SJSA1 (cell line): ENCODE results near the gene PNMA8B. TPM values are rescaled to one million over a fixed set of nuclear protein-coding genes. Genes with fewer than 3 reads are reported as not detected.
"Not testable (repeated sequence)": the region's sequence is repeated elsewhere in the genome, so short reads cannot be mapped to it uniquely, and the experiment has no call there.

Source experiments
- DNase-seq, 2 experiments: peaks; one replicate each; pipeline ENCODE4 v3.0.0-alpha.2; 2015 to 2020; ENCODE audit warnings: low spot score in 2 of 2, low read depth in 1 of 2
- H3K27ac ChIP-seq: fragments of 250-450 bp; sonication (Bioruptor Pico); 2 replicates; pipeline ENCODE4 v1.5.1; 2020; ENCODE audit warnings: mild to moderate bottlenecking, moderate library complexity
- H3K27me3 ChIP-seq: fragments of 250-450 bp; sonication (Bioruptor Pico); replicated peaks from 2 replicates; pipeline ENCODE4 v1.5.1; 2020; ENCODE audit warnings: mild to moderate bottlenecking, moderate library complexity
- H3K36me3 ChIP-seq: fragments of 250-450 bp; sonication (Bioruptor Pico); 2 replicates; pipeline ENCODE4 v1.5.1; 2020; ENCODE audit warnings: mild to moderate bottlenecking
- H3K4me1 ChIP-seq: fragments of 250-450 bp; sonication (Bioruptor Pico); replicated peaks from 2 replicates; pipeline ENCODE4 v1.6.1; 2021; ENCODE audit warnings: mild to moderate bottlenecking
- H3K4me3 ChIP-seq: fragments of 250-450 bp; sonication (Bioruptor Pico); 2 replicates; pipeline ENCODE4 v1.5.1; 2020; ENCODE audit warnings: mild to moderate bottlenecking
- H3K9me3 ChIP-seq: fragments of 250-450 bp; sonication (Bioruptor Pico); replicated peaks from 2 replicates; pipeline ENCODE4 v1.5.1; 2020; ENCODE audit warnings: mild to moderate bottlenecking
- total RNA-seq: library from RNA; depleted of rRNA; stranded (reverse); fragments of >200 nt; shearing (Covaris generic); gene quantifications from 2 replicates; pipeline ENCODE4 v1.2.3, GENCODE V29; 2014

The PNMA8B gene
- total RNA-seq, 1 experiment from 2014 or later, result not detected

- DNase-seq, result no peak
- Histone ChIP-seq H3K27ac (no peak overlapping the region), H3K9me3 (no peaks in the 10 kb centered on the region), H3K27me3 (no peaks in the 10 kb centered on the region), H3K4me1 (no peaks in the 10 kb centered on the region), H3K36me3 (no peaks in the 10 kb centered on the region), H3K4me3 (no peak overlapping the region)
Observed at GRCh38 chr19:46524308-46524707, 28.6 kb upstream of the PNMA8B start.

- H3K36me3 ChIP-seq, H3K4me1 ChIP-seq, H3K27me3 ChIP-seq, H3K4me3 ChIP-seq, H3K9me3 ChIP-seq, DNase-seq, H3K27ac ChIP-seq: not testable (repeated sequence)
Observed at GRCh38 chr19:46522988-46523387, 27.3 kb upstream of the PNMA8B start.

- H3K36me3 ChIP-seq, result no peaks in the 10 kb centered on the region
- no peaks in the 10 kb centered on the region for H3K9me3 ChIP-seq
- no peak overlapping the region for H3K4me3 ChIP-seq
- no peaks in the 10 kb centered on the region for H3K27me3 ChIP-seq
- no peak overlapping the region for H3K27ac ChIP-seq
- no peak for DNase-seq
- H3K4me1 ChIP-seq, result no peaks in the 10 kb centered on the region
Observed at GRCh38 chr19:46521241-46521868, 25.7 kb upstream of the PNMA8B start.

GRCh38 chr19:46520616-46521015 is 24.9 kb upstream of the PNMA8B start:
- no peaks in the 10 kb centered on the region for H3K27me3 ChIP-seq
- no peaks in the 10 kb centered on the region for H3K36me3 ChIP-seq
- no peaks in the 10 kb centered on the region for H3K4me1 ChIP-seq
- no peak overlapping the region for H3K4me3 ChIP-seq
- H3K27ac ChIP-seq, result no peak overlapping the region
- H3K9me3 ChIP-seq, result no peaks in the 10 kb centered on the region
- DNase-seq, result no peak

- H3K4me3 ChIP-seq, result no peak overlapping the region
- no peak overlapping the region for H3K27ac ChIP-seq
- H3K27me3 ChIP-seq, result no peaks in the 10 kb centered on the region
- H3K36me3 ChIP-seq, result no peaks in the 10 kb centered on the region
- H3K9me3 ChIP-seq, result no peaks in the 10 kb centered on the region
- DNase-seq, result no peak
- peaks cover 6% of the 10 kb centered on the region for H3K4me1 ChIP-seq
Observed at GRCh38 chr19:46517471-46517870, 21.8 kb upstream of the PNMA8B start.

- DNase-seq, result peak in 1 of 2 experiments; percentile 20
- Histone ChIP-seq H3K9me3 (no peaks in the 10 kb centered on the region), H3K27me3 (no peaks in the 10 kb centered on the region), H3K27ac (no peak overlapping the region), H3K4me3 (no peak overlapping the region), H3K4me1 (peaks cover 6% of the 10 kb centered on the region), H3K36me3 (no peaks in the 10 kb centered on the region)
Observed at GRCh38 chr19:46515879-46516350, 20.2 kb upstream of the PNMA8B start.

- Histone ChIP-seq H3K36me3 (no peaks in the 10 kb centered on the region), H3K9me3 (no peaks in the 10 kb centered on the region), H3K27me3 (no peaks in the 10 kb centered on the region), H3K4me1 (peaks cover 6% of the 10 kb centered on the region), H3K27ac (no peak overlapping the region), H3K4me3 (no peak overlapping the region)
- no peak for DNase-seq
Observed at GRCh38 chr19:46515290-46515609, 19.6 kb upstream of the PNMA8B start.

GRCh38 chr19:46514589-46515289 is 19.1 kb upstream of the PNMA8B start:
- Histone ChIP-seq H3K36me3 (no peaks in the 10 kb centered on the region), H3K27me3 (no peaks in the 10 kb centered on the region), H3K9me3 (no peaks in the 10 kb centered on the region), H3K4me3 (no peak overlapping the region), H3K27ac (no peak overlapping the region), H3K4me1 (peaks cover 6% of the 10 kb centered on the region)
- DNase-seq, result no peak

- Histone ChIP-seq H3K9me3 (no peaks in the 10 kb centered on the region), H3K4me1 (peaks cover 6% of the 10 kb centered on the region)
- peak; percentile 34 to 72 for DNase-seq
Observed at GRCh38 chr19:46513461-46514236, 18.0 kb upstream of the PNMA8B start.

GRCh38 chr19:46511237-46511636 is 15.6 kb upstream of the PNMA8B start:
- no peak for DNase-seq
- Histone ChIP-seq H3K4me3 (no peak overlapping the region), H3K36me3 (no peaks in the 10 kb centered on the region), H3K9me3 (no peaks in the 10 kb centered on the region), H3K27ac (no peak overlapping the region), H3K4me1 (peaks cover 6% of the 10 kb centered on the region), H3K27me3 (no peaks in the 10 kb centered on the region)

More at GRCh38 chr19:46513461-46514236, 18.0 kb upstream of the PNMA8B start:
- Histone ChIP-seq H3K27me3 (no peaks in the 10 kb centered on the region), H3K36me3 (no peaks in the 10 kb centered on the region), H3K4me3 (no peak overlapping the region), H3K27ac (no peak overlapping the region)

GRCh38 chr19:46508206-46508605 is 12.5 kb upstream of the PNMA8B start:
- H3K4me3 ChIP-seq, result no peak overlapping the region
- DNase-seq, result no peak
- H3K36me3 ChIP-seq, result no peaks in the 10 kb centered on the region
- H3K9me3 ChIP-seq, result no peaks in the 10 kb centered on the region; the same call in 1 of the 2 replicates
- no peaks in the 10 kb centered on the region; the same call in 1 of the 2 replicates for H3K4me1 ChIP-seq
- H3K27me3 ChIP-seq, result no peaks in the 10 kb centered on the region
- no peak overlapping the region for H3K27ac ChIP-seq

GRCh38 chr19:46503848-46504453 is 8.3 kb upstream of the PNMA8B start:
- DNase-seq, result no peak

GRCh38 chr19:46502891-46503290 is 7.2 kb upstream of the PNMA8B start:
- H3K36me3 ChIP-seq, result no peaks in the 10 kb centered on the region
- peaks cover 6% of the 10 kb centered on the region for H3K4me1 ChIP-seq
- H3K9me3 ChIP-seq, result no peaks in the 10 kb centered on the region; the same call in 1 of the 2 replicates
- DNase-seq, result no peak
- no peaks in the 10 kb centered on the region for H3K27me3 ChIP-seq
- H3K4me3 ChIP-seq, result no peak overlapping the region
- no peak overlapping the region for H3K27ac ChIP-seq

More at GRCh38 chr19:46503848-46504453, 8.3 kb upstream of the PNMA8B start:
- Histone ChIP-seq H3K4me3 (no peak overlapping the region), H3K9me3 (no peaks in the 10 kb centered on the region; the same call in 1 of the 2 replicates), H3K36me3 (no peaks in the 10 kb centered on the region), H3K27ac (no peak overlapping the region), H3K4me1 (peaks cover 6% of the 10 kb centered on the region), H3K27me3 (no peaks in the 10 kb centered on the region)
